GM13976 (cell line): ENCODE measurements around the gene HAS3.

Experiments used
- DNase-seq: peaks from one replicate; pipeline ENCODE4 v3.0.0; 2012; ENCODE audit warnings: low spot score
- in situ Hi-C: fragments of 300-500 bp; cut with MboI; formaldehyde crosslinking; loops from one replicate; pipeline ENCODE4 v1.12.0; 2022; ENCODE audit warnings: low sequenced_read_pairs, mixed read lengths, inconsistent platforms; ENCODE audit not compliant: unreplicated experiment
- TF ChIP-seq, protein P1 (sequence below): IDR thresholded peaks from 2 replicates; pipeline ENCODE4 v1.5.1; 2012; ENCODE audit warnings: borderline replicate concordance, mild to moderate bottlenecking; ENCODE audit not compliant: insufficient read depth; ENCODE audit errors: extremely low read depth, missing control alignments, control extremely low read depth

Gene HAS3

DNA sequence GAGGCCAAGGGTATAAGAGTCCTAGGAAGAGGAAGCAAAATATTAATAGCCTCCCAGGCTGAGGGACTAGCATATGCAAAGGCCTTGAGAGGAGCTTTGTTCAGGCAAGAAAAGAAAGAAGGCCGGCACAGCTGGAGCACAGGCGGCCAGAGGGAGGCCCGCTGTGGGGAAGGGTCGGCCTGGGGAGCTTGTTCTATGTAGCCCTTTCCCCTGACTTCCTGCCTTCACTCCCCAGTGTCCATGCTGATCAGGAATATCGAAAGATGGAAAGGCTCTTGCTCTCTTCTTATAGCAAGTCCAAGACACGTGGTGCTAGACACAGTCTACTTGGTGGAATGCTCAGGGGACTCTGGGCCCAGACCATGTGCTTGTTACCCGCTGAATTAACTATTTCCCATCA lies 27.4 kb upstream of the HAS3 start:
- TF ChIP-seq, protein P1, sequence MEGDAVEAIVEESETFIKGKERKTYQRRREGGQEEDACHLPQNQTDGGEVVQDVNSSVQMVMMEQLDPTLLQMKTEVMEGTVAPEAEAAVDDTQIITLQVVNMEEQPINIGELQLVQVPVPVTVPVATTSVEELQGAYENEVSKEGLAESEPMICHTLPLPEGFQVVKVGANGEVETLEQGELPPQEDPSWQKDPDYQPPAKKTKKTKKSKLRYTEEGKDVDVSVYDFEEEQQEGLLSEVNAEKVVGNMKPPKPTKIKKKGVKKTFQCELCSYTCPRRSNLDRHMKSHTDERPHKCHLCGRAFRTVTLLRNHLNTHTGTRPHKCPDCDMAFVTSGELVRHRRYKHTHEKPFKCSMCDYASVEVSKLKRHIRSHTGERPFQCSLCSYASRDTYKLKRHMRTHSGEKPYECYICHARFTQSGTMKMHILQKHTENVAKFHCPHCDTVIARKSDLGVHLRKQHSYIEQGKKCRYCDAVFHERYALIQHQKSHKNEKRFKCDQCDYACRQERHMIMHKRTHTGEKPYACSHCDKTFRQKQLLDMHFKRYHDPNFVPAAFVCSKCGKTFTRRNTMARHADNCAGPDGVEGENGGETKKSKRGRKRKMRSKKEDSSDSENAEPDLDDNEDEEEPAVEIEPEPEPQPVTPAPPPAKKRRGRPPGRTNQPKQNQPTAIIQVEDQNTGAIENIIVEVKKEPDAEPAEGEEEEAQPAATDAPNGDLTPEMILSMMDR, result no peak
- in situ Hi-C loops, result no loop called here
- DNase-seq, result no peak

DNA sequence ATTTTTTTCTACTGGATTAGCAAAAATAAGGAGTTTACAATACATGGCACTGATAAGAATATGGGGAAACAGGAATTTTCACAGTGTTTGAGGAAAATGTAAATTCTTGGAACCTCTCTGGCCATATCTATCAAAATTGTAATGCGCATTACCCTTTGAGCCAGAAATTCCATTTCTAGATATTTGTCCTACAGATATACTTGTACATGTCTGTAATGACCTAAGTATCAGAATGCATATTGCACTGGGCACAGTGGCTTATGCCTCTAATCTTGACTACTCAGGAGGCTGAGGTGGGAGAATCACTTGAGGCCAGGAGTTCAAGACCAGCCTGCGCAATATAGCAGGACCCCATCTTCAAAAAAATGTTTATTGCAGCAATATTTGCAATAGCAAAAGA lies 25.8 kb upstream of the HAS3 start:
- in situ Hi-C loops, result no loop called here
- no peak for DNase-seq
- TF ChIP-seq, protein P1, result no peak

DNA sequence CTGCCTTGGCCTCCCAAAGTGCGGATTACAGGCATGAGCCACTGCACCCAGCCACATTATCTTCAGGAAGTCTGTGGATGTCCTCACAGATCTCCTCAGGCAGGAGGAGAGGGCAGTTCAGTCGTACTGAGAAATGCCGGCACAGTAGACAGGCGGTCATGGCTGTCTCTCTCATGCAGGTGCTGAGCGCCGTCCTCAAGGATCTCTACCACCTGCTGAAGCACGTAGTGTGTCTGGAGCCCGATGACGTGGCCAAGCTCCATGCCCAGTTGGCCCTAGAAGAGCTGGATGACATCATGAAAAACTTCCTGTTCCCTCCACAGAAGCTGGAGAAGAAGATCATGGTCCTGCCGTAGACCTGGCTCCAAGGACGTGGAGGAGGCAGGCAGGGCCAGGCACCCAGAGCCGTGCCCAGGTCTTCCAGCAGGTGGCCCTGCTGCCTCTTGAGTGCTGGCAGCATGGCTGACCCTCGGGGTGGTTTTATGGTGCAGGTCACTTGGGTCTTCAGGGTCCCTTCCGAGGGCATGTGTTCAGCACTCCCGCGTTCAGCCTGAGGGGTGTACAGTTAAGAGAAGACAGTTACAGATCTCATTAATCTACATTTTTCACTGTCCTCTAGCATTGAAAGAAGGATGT lies 22.0 kb upstream of the HAS3 start:
- TF ChIP-seq, protein P1, result no peak
- DNase-seq, result no peak
- in situ Hi-C loops, result no loop called here

DNA sequence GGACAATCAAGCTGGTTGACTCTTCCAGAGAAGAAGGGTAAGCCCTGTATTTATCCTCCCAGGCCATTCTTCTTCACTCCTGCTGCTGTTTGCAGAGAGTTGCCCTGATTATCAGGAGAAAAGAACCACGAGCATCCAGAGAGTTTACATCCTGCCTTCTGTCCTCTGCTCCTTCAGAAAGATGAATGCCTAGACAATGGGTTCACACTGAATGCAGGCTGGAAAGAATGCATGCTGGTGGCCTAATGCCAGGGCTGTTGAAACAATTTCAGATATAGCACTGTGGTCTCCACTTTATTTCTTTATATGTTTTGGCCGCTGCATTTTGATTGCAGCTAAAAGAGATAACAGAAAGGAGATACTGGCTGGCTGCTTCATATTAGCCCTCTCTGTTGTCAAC lies 21.2 kb upstream of the HAS3 start:
- TF ChIP-seq, protein P1, result no peak
- no peak for DNase-seq
- in situ Hi-C loops, result no loop called here

DNA sequence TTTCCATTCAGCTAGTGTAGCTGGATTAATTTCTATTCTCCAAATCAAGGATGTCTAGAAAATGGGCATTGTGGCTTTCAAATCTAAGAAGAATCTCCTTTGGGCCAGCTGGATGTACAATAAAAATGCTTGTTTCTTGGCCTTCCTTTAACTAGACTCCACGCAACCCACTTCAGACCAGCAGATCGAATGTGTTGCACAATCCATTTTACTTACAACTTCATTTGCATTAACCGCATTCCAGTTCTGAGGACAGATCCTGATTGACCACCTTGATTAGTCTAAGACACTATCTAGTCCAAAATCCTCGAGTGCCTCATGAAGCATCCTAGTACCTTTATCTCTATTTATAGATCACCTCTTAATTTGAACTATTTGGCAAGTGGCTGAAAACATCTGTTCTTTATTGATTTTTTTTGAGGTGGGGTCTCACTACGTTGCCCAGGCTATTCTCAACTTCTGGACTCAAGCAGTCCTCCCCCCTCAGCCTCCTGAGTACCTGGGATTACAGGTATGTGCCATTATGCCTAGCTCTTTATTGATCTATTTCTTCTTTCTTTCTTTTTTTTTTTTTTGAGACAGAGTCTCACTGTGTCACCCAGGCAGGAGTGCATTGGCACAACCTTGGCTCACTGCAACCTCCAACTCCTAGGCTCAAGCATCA lies 20.3 kb upstream of the HAS3 start:
- no peak for DNase-seq
- TF ChIP-seq, protein P1, result no peak
- in situ Hi-C loops, result no loop called here

DNA sequence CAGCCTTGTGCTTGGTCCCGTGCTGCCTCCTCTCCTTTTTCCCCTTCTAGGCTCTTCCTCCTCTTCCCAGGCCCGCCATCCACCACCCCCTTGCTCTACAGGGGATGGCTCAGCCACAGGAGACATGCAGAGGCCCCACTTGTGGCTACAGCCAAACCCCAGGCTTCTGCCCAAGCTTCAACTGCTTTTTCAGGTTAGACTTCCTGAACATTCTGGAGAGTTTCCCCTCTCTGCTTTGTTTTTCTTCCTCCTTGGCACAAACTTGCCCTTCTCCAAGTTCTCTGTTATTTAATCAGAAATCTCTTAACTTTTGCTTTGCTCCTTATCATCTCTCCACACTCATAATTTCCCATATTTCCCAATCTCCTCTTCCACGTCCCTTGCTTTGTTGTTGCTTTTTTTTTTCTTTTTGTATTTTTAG lies 18.3 kb upstream of the HAS3 start:
- in situ Hi-C loops, result no loop called here
- no peak for DNase-seq
- TF ChIP-seq, protein P1, result no peak
